GM12872 (cell line): ENCODE measurements around the gene ANXA4.

Source experiments
- CTCF ChIP-seq: IDR thresholded peaks from 3 replicates; pipeline ENCODE4 v1.5.1; 2011; ENCODE audit warnings: low read depth, mild to moderate bottlenecking, low read length, moderate library complexity; ENCODE audit not compliant: insufficient read depth

The ANXA4 gene

GRCh38 chr2:69721022-69721421 lies 20.9 kb upstream of the ANXA4 start:
- TF ChIP-seq CTCF = no peak

GRCh38 chr2:69723791-69724190 lies 18.1 kb upstream of the ANXA4 start:
- no peak for TF ChIP-seq CTCF

DNA sequence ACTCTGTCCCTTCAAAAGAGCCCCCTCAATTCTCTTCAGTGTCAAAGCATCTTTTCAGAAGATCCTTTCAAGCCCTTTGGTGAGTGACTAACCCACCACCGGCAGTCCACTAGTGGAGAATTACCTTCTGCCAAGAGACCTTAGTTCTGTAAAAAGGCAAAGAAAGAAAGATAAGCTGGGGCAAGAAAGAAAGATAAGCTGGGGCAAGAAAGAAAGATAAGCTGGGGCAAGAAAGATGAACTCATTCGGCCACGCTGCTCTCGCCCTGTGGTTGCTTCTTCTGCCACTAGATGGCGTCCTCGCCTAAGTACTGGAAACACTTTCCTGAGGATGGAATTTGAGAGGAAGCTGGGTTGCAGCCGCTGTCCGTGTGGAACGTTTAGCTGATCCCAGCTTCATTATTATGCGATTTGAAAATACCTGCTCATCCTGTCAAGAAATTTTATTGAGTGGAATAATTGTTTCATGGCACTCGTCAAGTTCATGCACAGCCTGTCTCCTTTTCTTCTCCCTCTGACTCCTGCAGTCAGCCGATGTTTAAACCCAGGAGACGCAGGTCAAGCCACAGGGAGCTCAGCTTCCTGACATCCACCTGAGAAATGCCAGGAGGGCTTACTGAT lies 17.3 kb upstream of the ANXA4 start:
- peak; percentile 92 for TF ChIP-seq CTCF

DNA sequence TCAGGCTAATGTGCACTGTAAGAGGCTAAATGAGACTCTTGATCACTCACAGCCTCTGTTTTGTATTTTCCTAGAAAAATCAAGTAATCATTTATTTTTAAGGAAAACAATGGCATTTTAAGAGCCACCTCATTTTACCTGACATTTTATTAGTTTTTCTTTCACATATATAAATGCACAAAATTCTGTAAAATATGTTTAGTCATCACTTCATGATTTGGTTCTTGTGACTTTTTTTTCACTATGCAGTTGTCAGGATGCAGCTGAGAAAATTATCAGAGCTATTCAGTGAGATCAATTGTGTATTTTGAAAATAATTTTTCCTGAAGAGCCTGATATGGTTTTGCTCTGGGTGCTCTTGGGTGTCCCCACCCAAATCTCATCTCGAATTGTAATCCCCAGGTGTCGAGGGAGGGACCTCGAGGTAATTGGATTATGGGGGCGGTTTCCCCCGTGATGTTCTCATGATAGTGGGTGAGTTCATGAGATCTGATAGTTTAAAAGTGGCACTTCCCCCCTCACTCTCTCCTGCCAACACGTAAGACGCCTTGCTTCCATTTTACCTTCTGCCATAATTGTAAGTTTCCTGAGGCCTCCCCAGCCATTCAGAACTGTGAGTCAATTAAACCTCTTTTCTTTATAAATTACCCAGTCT lies 16.1 kb upstream of the ANXA4 start:
- TF ChIP-seq CTCF = no peak

- no peak for TF ChIP-seq CTCF
Observed at GRCh38 chr2:69729266-69729665, 12.7 kb upstream of the ANXA4 start.

DNA sequence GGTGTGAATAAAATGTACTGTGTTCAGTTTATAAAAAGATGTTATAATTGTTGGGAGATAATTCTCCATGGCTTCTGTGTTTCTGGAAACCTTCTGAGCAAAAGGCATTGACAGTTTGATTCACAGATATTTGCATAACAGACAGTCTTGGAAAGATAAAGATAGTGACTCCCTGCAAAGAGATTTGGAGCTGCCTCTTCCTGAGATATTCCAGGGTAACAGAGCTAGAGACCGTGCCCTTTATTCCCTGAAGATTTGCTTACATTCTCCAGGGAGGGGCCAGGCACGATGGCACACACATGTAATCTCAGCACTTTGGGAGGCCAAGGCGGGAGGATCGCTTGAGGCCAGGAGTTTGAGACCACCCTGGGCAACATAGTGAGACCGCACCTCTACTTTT lies 12.2 kb upstream of the ANXA4 start:
- TF ChIP-seq CTCF = no peak

DNA sequence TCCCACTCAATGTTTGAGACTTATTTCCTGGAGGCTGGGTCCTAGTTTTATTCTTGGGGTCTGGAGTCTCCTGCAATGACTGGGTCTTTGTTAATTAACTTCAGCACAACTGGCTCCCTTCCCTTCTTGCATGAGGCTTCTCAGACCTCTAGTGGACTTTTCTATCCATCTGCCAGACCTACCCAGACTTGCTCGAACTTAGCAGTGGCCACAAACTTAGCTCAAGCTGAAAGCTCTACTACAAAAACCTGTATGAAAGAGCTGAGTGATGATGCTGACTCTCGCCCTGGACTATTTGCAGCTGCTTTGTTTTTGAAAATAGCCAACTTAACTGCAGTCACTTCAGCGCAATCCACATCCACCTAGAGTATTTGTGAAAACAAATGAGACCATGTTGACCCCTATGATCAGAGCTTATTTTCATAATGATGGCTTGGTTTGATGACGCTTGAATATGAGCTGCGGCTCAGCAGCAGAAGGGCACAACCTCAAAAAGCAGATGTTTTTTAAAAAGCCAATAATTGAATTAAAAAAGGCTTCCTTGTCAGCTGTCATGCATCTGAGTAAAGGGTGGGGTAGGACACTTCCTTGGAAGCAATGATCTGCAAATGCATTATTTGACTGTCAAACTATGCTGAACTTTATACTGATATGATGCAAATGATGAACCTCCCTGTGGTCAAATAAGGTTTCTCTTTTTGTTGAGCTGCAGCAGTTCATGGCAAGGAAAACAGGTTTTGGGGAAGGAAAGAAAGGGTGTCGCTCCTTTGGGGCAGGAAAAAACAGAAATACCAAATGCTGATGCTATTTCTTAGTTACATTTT lies 10.6 kb upstream of the ANXA4 start:
- TF ChIP-seq CTCF = no peak
